SK-N-SH treated with all-trans-retinoic acid at 6 μM for 48 hours (cell line): Measurements from ENCODE around the gene LARGE1.

Source experiments
- BACH2 ChIP-seq: fragments of 250-450 bp; sonication (Bioruptor Pico); IDR thresholded peaks from 2 replicates; pipeline ENCODE4 v1.9.0; 2021; ENCODE audit warnings: mild to moderate bottlenecking, borderline replicate concordance
- RARB ChIP-seq: fragments of 250-450 bp; sonication (Bioruptor Pico); IDR thresholded peaks from 2 replicates; pipeline ENCODE4 v1.8.0; 2021; ENCODE audit warnings: mild to moderate bottlenecking, moderate library complexity
- ZNF8 ChIP-seq: fragments of 450-650 bp; formaldehyde crosslinking; IDR thresholded peaks from 2 replicates; pipeline ENCODE4 v1.5.0; 2020; ENCODE audit warnings: mild to moderate bottlenecking, moderate library complexity
- TF ChIP-seq, protein P1 (sequence below): fragments of 250-450 bp; sonication (Bioruptor Pico); IDR thresholded peaks from 2 replicates; pipeline ENCODE4 v1.8.0; 2020; ENCODE audit warnings: mild to moderate bottlenecking, moderate library complexity, borderline replicate concordance
- TF ChIP-seq, protein P2 (sequence below): fragments of 250-450 bp; sonication (Bioruptor Pico); IDR thresholded peaks from 2 replicates; pipeline ENCODE4 v1.5.0; 2020; ENCODE audit warnings: mild to moderate bottlenecking, moderate library complexity

DNA sequence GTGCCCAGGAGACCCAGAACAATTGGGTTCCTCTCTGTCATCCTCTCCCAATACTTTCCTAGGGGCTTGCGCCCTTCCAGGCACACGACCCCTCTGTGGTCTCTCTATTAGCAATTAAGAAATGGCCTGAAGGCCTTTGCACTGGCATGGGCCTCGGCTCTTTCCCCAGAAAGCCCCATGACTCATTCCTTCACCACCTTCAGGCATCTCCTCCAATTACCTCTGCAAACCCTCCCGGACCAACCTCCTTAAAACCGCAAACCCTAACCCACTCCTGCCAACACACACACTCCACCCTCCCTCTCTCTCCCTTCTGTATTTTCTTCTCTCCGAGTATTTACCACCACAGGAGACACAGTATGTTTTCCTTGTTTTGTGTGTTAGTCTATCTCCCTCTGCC is 36.7 kb downstream of the LARGE1 start:
- no peak for TF ChIP-seq ZNF8
- TF ChIP-seq, protein P1, sequence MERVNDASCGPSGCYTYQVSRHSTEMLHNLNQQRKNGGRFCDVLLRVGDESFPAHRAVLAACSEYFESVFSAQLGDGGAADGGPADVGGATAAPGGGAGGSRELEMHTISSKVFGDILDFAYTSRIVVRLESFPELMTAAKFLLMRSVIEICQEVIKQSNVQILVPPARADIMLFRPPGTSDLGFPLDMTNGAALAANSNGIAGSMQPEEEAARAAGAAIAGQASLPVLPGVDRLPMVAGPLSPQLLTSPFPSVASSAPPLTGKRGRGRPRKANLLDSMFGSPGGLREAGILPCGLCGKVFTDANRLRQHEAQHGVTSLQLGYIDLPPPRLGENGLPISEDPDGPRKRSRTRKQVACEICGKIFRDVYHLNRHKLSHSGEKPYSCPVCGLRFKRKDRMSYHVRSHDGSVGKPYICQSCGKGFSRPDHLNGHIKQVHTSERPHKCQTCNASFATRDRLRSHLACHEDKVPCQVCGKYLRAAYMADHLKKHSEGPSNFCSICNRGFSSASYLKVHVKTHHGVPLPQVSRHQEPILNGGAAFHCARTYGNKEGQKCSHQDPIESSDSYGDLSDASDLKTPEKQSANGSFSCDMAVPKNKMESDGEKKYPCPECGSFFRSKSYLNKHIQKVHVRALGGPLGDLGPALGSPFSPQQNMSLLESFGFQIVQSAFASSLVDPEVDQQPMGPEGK (CRISPR knock-in tag): no peak
- TF ChIP-seq, protein P2, sequence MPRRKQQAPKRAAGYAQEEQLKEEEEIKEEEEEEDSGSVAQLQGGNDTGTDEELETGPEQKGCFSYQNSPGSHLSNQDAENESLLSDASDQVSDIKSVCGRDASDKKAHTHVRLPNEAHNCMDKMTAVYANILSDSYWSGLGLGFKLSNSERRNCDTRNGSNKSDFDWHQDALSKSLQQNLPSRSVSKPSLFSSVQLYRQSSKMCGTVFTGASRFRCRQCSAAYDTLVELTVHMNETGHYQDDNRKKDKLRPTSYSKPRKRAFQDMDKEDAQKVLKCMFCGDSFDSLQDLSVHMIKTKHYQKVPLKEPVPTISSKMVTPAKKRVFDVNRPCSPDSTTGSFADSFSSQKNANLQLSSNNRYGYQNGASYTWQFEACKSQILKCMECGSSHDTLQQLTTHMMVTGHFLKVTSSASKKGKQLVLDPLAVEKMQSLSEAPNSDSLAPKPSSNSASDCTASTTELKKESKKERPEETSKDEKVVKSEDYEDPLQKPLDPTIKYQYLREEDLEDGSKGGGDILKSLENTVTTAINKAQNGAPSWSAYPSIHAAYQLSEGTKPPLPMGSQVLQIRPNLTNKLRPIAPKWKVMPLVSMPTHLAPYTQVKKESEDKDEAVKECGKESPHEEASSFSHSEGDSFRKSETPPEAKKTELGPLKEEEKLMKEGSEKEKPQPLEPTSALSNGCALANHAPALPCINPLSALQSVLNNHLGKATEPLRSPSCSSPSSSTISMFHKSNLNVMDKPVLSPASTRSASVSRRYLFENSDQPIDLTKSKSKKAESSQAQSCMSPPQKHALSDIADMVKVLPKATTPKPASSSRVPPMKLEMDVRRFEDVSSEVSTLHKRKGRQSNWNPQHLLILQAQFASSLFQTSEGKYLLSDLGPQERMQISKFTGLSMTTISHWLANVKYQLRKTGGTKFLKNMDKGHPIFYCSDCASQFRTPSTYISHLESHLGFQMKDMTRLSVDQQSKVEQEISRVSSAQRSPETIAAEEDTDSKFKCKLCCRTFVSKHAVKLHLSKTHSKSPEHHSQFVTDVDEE: no peak
- no peak for TF ChIP-seq RARB (CRISPR knock-in tag)
- TF ChIP-seq BACH2 (CRISPR knock-in tag): no peak
